WTC11 (cell line): ENCODE results near the gene ACSM3. TPM values are rescaled to one million over a fixed set of nuclear protein-coding genes. Genes with fewer than 3 reads are reported as not detected.

Experiments
- ATAC-seq: fragments of 200-7000 bp; cut with Tn5 transposase; 2 replicates; pipeline ENCODE4 v1.10.0; 2021; ENCODE audit warnings: mild to moderate bottlenecking, moderate library complexity
- CTCF ChIA-PET: fragments of 300-600 bp; sonication (Branson Sonifier 250); formaldehyde crosslinking; loops from one replicate; lab custom pipeline; 2021; ENCODE audit warnings: antibody characterized with exemption; lab: Charles Lee
- POLR2A ChIA-PET: fragments of 350-600 bp; sonication (Branson Sonifier 250); formaldehyde crosslinking; loops from one replicate; lab custom pipeline; 2021; ENCODE audit warnings: antibody characterized with exemption; lab: Charles Lee
- DNase-seq: peaks from one replicate; pipeline ENCODE4 v3.0.0; 2021; ENCODE audit warnings: low spot score
- H3K27ac Mint-ChIP-seq: 2 replicates; pipeline ENCODE4 v1.8.0; 2021; ENCODE audit warnings: mixed read lengths
- H3K27me3 Mint-ChIP-seq: 2 replicates; pipeline ENCODE4 v1.8.0; 2021; ENCODE audit warnings: low read depth, mild to moderate bottlenecking, moderate library complexity, mixed read lengths
- H3K36me3 Mint-ChIP-seq: 2 replicates; pipeline ENCODE4 v1.8.0; 2021; ENCODE audit warnings: mixed read lengths
- H3K4me1 Mint-ChIP-seq: 2 replicates; pipeline ENCODE4 v1.8.0; 2022; ENCODE audit warnings: mixed read lengths
- H3K4me3 Mint-ChIP-seq: 2 replicates; pipeline ENCODE4 v1.8.0; 2021; ENCODE audit warnings: mild to moderate bottlenecking, moderate library complexity, mixed read lengths
- H3K9me3 Mint-ChIP-seq: 2 replicates; pipeline ENCODE4 v1.8.0; 2021; ENCODE audit warnings: mixed read lengths
- AR ChIP-seq: fragments of 250-450 bp; sonication (Bioruptor Pico); IDR thresholded peaks from 2 replicates; pipeline ENCODE4 v1.9.0; 2021; ENCODE audit warnings: mild to moderate bottlenecking
- ATF2 ChIP-seq: sonication (generic); formaldehyde crosslinking; IDR thresholded peaks from 2 replicates; pipeline ENCODE4 v1.8.1; 2022; ENCODE audit warnings: low read depth, missing genetic modification reagents, borderline replicate concordance
- E2F1 ChIP-seq: sonication (generic); formaldehyde crosslinking; IDR thresholded peaks from 2 replicates; pipeline ENCODE4 v1.8.0; 2022; ENCODE audit warnings: mild to moderate bottlenecking, missing genetic modification reagents
- E2F5 ChIP-seq: sonication (generic); formaldehyde crosslinking; IDR thresholded peaks from 2 replicates; pipeline ENCODE4 v1.8.1; 2022; ENCODE audit warnings: mild to moderate bottlenecking, moderate library complexity, missing genetic modification reagents
- ESRRA ChIP-seq: sonication (generic); formaldehyde crosslinking; IDR thresholded peaks from 2 replicates; pipeline ENCODE4 v1.8.1; 2022; ENCODE audit warnings: mild to moderate bottlenecking, missing genetic modification reagents, borderline replicate concordance
- ETV6 ChIP-seq: sonication (generic); formaldehyde crosslinking; IDR thresholded peaks from 2 replicates; pipeline ENCODE4 v1.8.1; 2022; ENCODE audit warnings: mild to moderate bottlenecking, missing genetic modification reagents
- GRHL2 ChIP-seq: fragments of 250-450 bp; sonication (Bioruptor Pico); IDR thresholded peaks from 2 replicates; pipeline ENCODE4 v1.8.0; 2022; ENCODE audit warnings: mild to moderate bottlenecking, moderate library complexity; ENCODE audit not compliant: insufficient replicate concordance, severe bottlenecking
- GTF2I ChIP-seq: fragments of 250-450 bp; sonication (Bioruptor Pico); conservative IDR thresholded peaks from 2 replicates; pipeline ENCODE4 v1.4.0; 2021; ENCODE audit warnings: mild to moderate bottlenecking
- HMGA2 ChIP-seq: fragments of 250-450 bp; sonication (Bioruptor Pico); IDR thresholded peaks from 2 replicates; pipeline ENCODE4 v1.4.0; 2021; ENCODE audit warnings: mild to moderate bottlenecking, moderate library complexity
- IRF1 ChIP-seq: sonication (generic); formaldehyde crosslinking; IDR thresholded peaks from 2 replicates; pipeline ENCODE4 v1.8.0; 2023; ENCODE audit warnings: missing genetic modification reagents
- NR1H2 ChIP-seq: sonication (generic); formaldehyde crosslinking; IDR thresholded peaks from 2 replicates; pipeline ENCODE4 v1.9.0; 2021; ENCODE audit warnings: mild to moderate bottlenecking, moderate library complexity, missing genetic modification reagents
- OVOL2 ChIP-seq: fragments of 250-450 bp; sonication (Bioruptor Pico); IDR thresholded peaks from 2 replicates; pipeline ENCODE4 v1.9.0; 2021; ENCODE audit warnings: mild to moderate bottlenecking, borderline replicate concordance
- PRRX2 ChIP-seq: fragments of 250-450 bp; sonication (Bioruptor Pico); IDR thresholded peaks from 2 replicates; pipeline ENCODE4 v1.8.0; 2021; ENCODE audit warnings: mild to moderate bottlenecking
- RORB ChIP-seq: fragments of 250-450 bp; sonication (Bioruptor Pico); IDR thresholded peaks from 2 replicates; pipeline ENCODE4 v1.9.0; 2021; ENCODE audit warnings: mild to moderate bottlenecking
- SMAD3 ChIP-seq: sonication (generic); formaldehyde crosslinking; IDR thresholded peaks from 2 replicates; pipeline ENCODE4 v1.8.0; 2022; ENCODE audit warnings: missing genetic modification reagents, mild to moderate bottlenecking, borderline replicate concordance
- SMAD4 ChIP-seq: sonication (generic); formaldehyde crosslinking; IDR thresholded peaks from 2 replicates; pipeline ENCODE4 v1.8.0; 2022; ENCODE audit warnings: mild to moderate bottlenecking, missing genetic modification reagents
- TCF7 ChIP-seq: sonication (generic); formaldehyde crosslinking; IDR thresholded peaks from 2 replicates; pipeline ENCODE4 v1.8.0; 2022; ENCODE audit warnings: mild to moderate bottlenecking, low read depth, missing genetic modification reagents, moderate library complexity
- TP53 ChIP-seq: sonication (generic); formaldehyde crosslinking; IDR thresholded peaks from 2 replicates; pipeline ENCODE4 v1.8.1; 2023; ENCODE audit warnings: mild to moderate bottlenecking, missing genetic modification reagents
- ZBTB21 ChIP-seq: sonication (generic); formaldehyde crosslinking; IDR thresholded peaks from 2 replicates; pipeline ENCODE4 v1.8.1; 2023; ENCODE audit warnings: mild to moderate bottlenecking, missing genetic modification reagents, borderline replicate concordance
- ZMAT4 ChIP-seq: fragments of 250-450 bp; sonication (Bioruptor Pico); IDR thresholded peaks from 2 replicates; pipeline ENCODE4 v1.9.0; 2021; ENCODE audit warnings: mild to moderate bottlenecking
- ZNF121 ChIP-seq: sonication (generic); formaldehyde crosslinking; IDR thresholded peaks from 2 replicates; pipeline ENCODE4 v1.8.0; 2023; ENCODE audit warnings: missing genetic modification reagents
- ZNF138 ChIP-seq: sonication (generic); formaldehyde crosslinking; conservative IDR thresholded peaks from 2 replicates; pipeline ENCODE4 v1.8.1; 2022; ENCODE audit warnings: mild to moderate bottlenecking, moderate library complexity, missing genetic modification reagents
- ZNF281 ChIP-seq: sonication (generic); formaldehyde crosslinking; IDR thresholded peaks from 2 replicates; pipeline ENCODE4 v1.8.0; 2023; ENCODE audit warnings: mild to moderate bottlenecking, missing genetic modification reagents
- ZNF671 ChIP-seq: fragments of 250-450 bp; sonication (Bioruptor Pico); IDR thresholded peaks from 2 replicates; pipeline ENCODE4 v1.8.0; 2021; ENCODE audit warnings: mild to moderate bottlenecking
- ZSCAN18 ChIP-seq: fragments of 250-450 bp; sonication (Bioruptor Pico); IDR thresholded peaks from 2 replicates; pipeline ENCODE4 v2.1.2; 2022; ENCODE audit warnings: mild to moderate bottlenecking, moderate library complexity
- total RNA-seq: library from RNA; stranded (reverse); gene quantifications from 3 replicates; pipeline ENCODE4 v1.2.3, GENCODE V29; 2021

ACSM3 gene
- total RNA-seq, 1 experiment from 2014 or later, result 5.0 TPM

- no peak for TF ChIP-seq PRRX2 (CRISPR knock-in tag)
These were observed 2.5 kb downstream of the ACSM3 start (continued) for GRCh38 chr16:20766294-20766693.

- Mint-ChIP-seq H3K9me3 (peaks cover 4% of the 10 kb centered on the region), H3K4me1 (peaks cover 18% of the 10 kb centered on the region), H3K27me3 (no peaks in the 10 kb centered on the region), H3K27ac (no peak overlapping the region), H3K4me3 (no peak overlapping the region), H3K36me3 (no peaks in the 10 kb centered on the region)
- ChIA-PET POLR2A (interaction anchor here (0.7 kb wide), 1 partner anchor 1631 kb away, joined by 5 read pairs; no protein-coding TSS in a partner anchor), CTCF (no interaction called here)
- ATAC-seq, result no peak
- DNase-seq, result no peak
- TF ChIP-seq SMAD4 (CRISPR knock-in tag) (no peak), HMGA2 (CRISPR knock-in tag) (no peak), AR (no peak), TP53 (no peak), ZNF121 (CRISPR knock-in tag) (no peak), OVOL2 (no peak), ESRRA (CRISPR knock-in tag) (no peak), ETV6 (CRISPR knock-in tag) (no peak), ZNF281 (no peak), GTF2I (CRISPR knock-in tag) (no peak), GRHL2 (CRISPR knock-in tag) (no peak), E2F5 (CRISPR knock-in tag) (no peak), IRF1 (CRISPR knock-in tag) (no peak), RORB (CRISPR knock-in tag) (no peak)
These were observed 3.8 kb downstream of the ACSM3 start for GRCh38 chr16:20767577-20767976.

GRCh38 chr16:20768121-20768520 lies 4.3 kb downstream of the ACSM3 start:
- Mint-ChIP-seq H3K36me3 (no peaks in the 10 kb centered on the region), H3K9me3 (no peaks in the 10 kb centered on the region), H3K4me3 (no peak overlapping the region), H3K27ac (no peak overlapping the region), H3K4me1 (peaks cover 15% of the 10 kb centered on the region), H3K27me3 (no peaks in the 10 kb centered on the region)
- POLR2A ChIA-PET, result no interaction called here
- DNase-seq, result no peak
- CTCF ChIA-PET, result no interaction called here
- ATAC-seq, result no peak
- TF ChIP-seq ZNF671 (CRISPR knock-in tag) (no peak), SMAD3 (CRISPR knock-in tag) (no peak), ZBTB21 (CRISPR knock-in tag) (no peak), TCF7 (CRISPR knock-in tag) (no peak), ATF2 (no peak), ZSCAN18 (no peak), NR1H2 (CRISPR knock-in tag) (no peak), ZMAT4 (CRISPR knock-in tag) (no peak), ZNF138 (CRISPR knock-in tag) (no peak), E2F1 (CRISPR knock-in tag) (no peak)
